Peyer's patch (tissue), 4 donors: Measurements from ENCODE around the gene LRRC47. TPM values are rescaled to one million over a fixed set of nuclear protein-coding genes. Genes with fewer than 3 reads are reported as not detected.

Source experiments
- DNase-seq, 3 donors: peaks; one replicate each; pipeline ENCODE4 v3.0.0-alpha.2; 2017 to 2019
- H3K27ac ChIP-seq, 4 donors: fragments of 200-600 bp; sonication (generic); one replicate each; pipeline ENCODE4 v1.5.1; 2016 to 2019
- H3K27me3 ChIP-seq, 2 donors: fragments of 200-600 bp; sonication (generic); one replicate each; pipeline ENCODE4 v1.5.1; 2019
- H3K36me3 ChIP-seq, 3 donors: fragments of 200-600 bp; sonication (generic); one replicate each; pipeline ENCODE4 v1.5.1; 2016 to 2019
- H3K4me1 ChIP-seq, 4 donors: fragments of 200-600 bp; sonication (generic); one replicate each; pipeline ENCODE4 v1.5.1; 2016 to 2019
- H3K4me3 ChIP-seq, 4 donors: fragments of 200-600 bp; sonication (generic); 1 replicate in 3 of 4; 2 replicates in 1 of 4; pipeline ENCODE4 v1.5.1; 2016 to 2019; ENCODE audit warnings: mild to moderate bottlenecking in 1 of 4
- H3K9me3 ChIP-seq, 4 donors: fragments of 200-600 bp; sonication (generic); one replicate each; pipeline ENCODE4 v1.5.1; 2016 to 2019; ENCODE audit warnings: mild to moderate bottlenecking in 1 of 4
- CTCF ChIP-seq, 6 experiments: fragments of 450-650 bp in 4 of 6; fragments of 200-600 bp in 2 of 6; sonication (generic) in 1 of 6; IDR thresholded peaks; one replicate each; pipeline ENCODE4 v1.5.1; 2017 to 2019; ENCODE audit warnings: antibody characterized with exemption in 6 of 6, mild to moderate bottlenecking in 3 of 6, moderate library complexity in 1 of 6
- POLR2A ChIP-seq, 2 donors: fragments of 450-650 bp; IDR thresholded peaks; one replicate each; pipeline ENCODE4 v1.5.1; 2017; ENCODE audit warnings: antibody characterized with exemption in 2 of 2, mild to moderate bottlenecking in 2 of 2, moderate library complexity in 2 of 2
- total RNA-seq, 4 donors: library from RNA; depleted of rRNA; stranded (reverse); fragments of >200 nt; gene quantifications; one replicate each; pipeline ENCODE4 v1.1.0, GENCODE V29; 2016

LRRC47 gene
- total RNA-seq, 4 donors from 2014 or later, result 31.3 to 99.0 (median 40.8) TPM

GRCh38 chr1:3820316-3820715 is 24.0 kb upstream of the LRRC47 start:
- H3K36me3 ChIP-seq, result peaks cover 0 to 57% (median 0%) of the 10 kb centered on the region in 3 donors
- H3K4me3 ChIP-seq, result no peak overlapping the region
- DNase-seq, result no peak
- H3K4me1 ChIP-seq, result no peaks in the 10 kb centered on the region
- no peak overlapping the region for H3K27ac ChIP-seq
- TF ChIP-seq CTCF (IDR thresholded peaks at IDR 0.05) (no peak), POLR2A (IDR thresholded peaks at IDR 0.05) (no peak)
- H3K9me3 ChIP-seq, result no peaks in the 10 kb centered on the region
- no peaks in the 10 kb centered on the region for H3K27me3 ChIP-seq

- Histone ChIP-seq H3K27ac (no peak overlapping the region), H3K27me3 (no peaks in the 10 kb centered on the region), H3K36me3 (peaks cover 0 to 58% (median 0%) of the 10 kb centered on the region in 3 donors), H3K4me1 (no peaks in the 10 kb centered on the region), H3K4me3 (no peak overlapping the region), H3K9me3 (no peaks in the 10 kb centered on the region)
- TF ChIP-seq POLR2A (IDR thresholded peaks at IDR 0.05) (no peak), CTCF (IDR thresholded peaks at IDR 0.05) (no peak)
- no peak for DNase-seq
Observed at GRCh38 chr1:3819771-3820200, 23.5 kb upstream of the LRRC47 start.

- H3K27ac ChIP-seq, result no peak overlapping the region
- TF ChIP-seq CTCF (IDR thresholded peaks at IDR 0.05) (no peak), POLR2A (IDR thresholded peaks at IDR 0.05) (no peak)
- DNase-seq, result no peak
- no peaks in the 10 kb centered on the region for H3K4me1 ChIP-seq
- H3K9me3 ChIP-seq, result no peaks in the 10 kb centered on the region
- H3K27me3 ChIP-seq, result no peaks in the 10 kb centered on the region
- no peak overlapping the region for H3K4me3 ChIP-seq
- H3K36me3 ChIP-seq, result peaks cover 0 to 53% (median 0%) of the 10 kb centered on the region in 3 donors
Observed at GRCh38 chr1:3817821-3818597, 21.7 kb upstream of the LRRC47 start.

- no peaks in the 10 kb centered on the region for H3K9me3 ChIP-seq
- peaks cover 0 to 45% (median 0%) of the 10 kb centered on the region in 3 donors for H3K36me3 ChIP-seq
- TF ChIP-seq CTCF (IDR thresholded peaks at IDR 0.05), result no peak
- TF ChIP-seq POLR2A (IDR thresholded peaks at IDR 0.05), result no peak
- no peaks in the 10 kb centered on the region for H3K27me3 ChIP-seq
- no peaks in the 10 kb centered on the region for H3K4me1 ChIP-seq
- no peak overlapping the region for H3K4me3 ChIP-seq
- no peak overlapping the region for H3K27ac ChIP-seq
- no peak for DNase-seq
Observed at GRCh38 chr1:3817138-3817740, 20.9 kb upstream of the LRRC47 start.

GRCh38 chr1:3816331-3817137 is 20.2 kb upstream of the LRRC47 start:
- TF ChIP-seq CTCF (IDR thresholded peaks at IDR 0.05), result no peak
- TF ChIP-seq POLR2A (IDR thresholded peaks at IDR 0.05), result no peak
- Histone ChIP-seq H3K27ac (no peak overlapping the region), H3K9me3 (no peaks in the 10 kb centered on the region), H3K36me3 (peaks cover 0 to 40% (median 0%) of the 10 kb centered on the region in 3 donors), H3K4me3 (no peak overlapping the region), H3K4me1 (no peaks in the 10 kb centered on the region), H3K27me3 (no peaks in the 10 kb centered on the region)
- no peak for DNase-seq
